Neural progenitor cell (in vitro differentiated cells): ENCODE results near the gene SIGLEC6.

ENCODE experiments used
- CTCF ChIP-seq: fragments of 200-600 bp; sonication (generic); IDR thresholded peaks from 2 replicates; pipeline ENCODE4 v1.5.1; 2017; ENCODE audit warnings: antibody characterized with exemption, mild to moderate bottlenecking
- EZH2 ChIP-seq: fragments of 200-600 bp; sonication (generic); IDR thresholded peaks from 2 replicates; pipeline ENCODE4 v1.6.1; 2017; ENCODE audit warnings: antibody characterized with exemption, mild to moderate bottlenecking, moderate library complexity

- TF ChIP-seq CTCF (no peak), EZH2 (no peak)
These were observed 17.4 kb upstream of the SIGLEC6 start for GRCh38 chr19:51548891-51549305.
